Central memory CD4-positive, alpha-beta T cell (primary cell): ENCODE data around the gene MAP6.
A peak's percentile ranks its signal among the peaks of the same experiment; 100 is the strongest.
"Not testable (repeated sequence)": the region's sequence is repeated elsewhere in the genome, so short reads cannot be mapped to it uniquely, and the experiment has no call there.

Source experiments
- DNase-seq: peaks from one replicate; pipeline ENCODE4 v3.0.0; 2022
- total RNA-seq, 3 experiments: gene quantifications; one replicate each; lab custom pipeline; 2026; lab: John Stamatoyannopoulos, UW

Gene MAP6
- total RNA-seq: 0 reads per million in 3 experiments

- peak; percentile 3 for DNase-seq
Observed at GRCh38 chr11:75668451-75669297, at the start of gene MAP6. TSS of gene MAP6 (minus strand) at chr11:75669038. CDS start at chr11:75668369, 669 bp downstream.

- DNase-seq: no peak
Observed at GRCh38 chr11:75717608-75718418, 49.0 kb upstream of the MAP6 start, which contains the start of gene MOGAT2. TSS of gene MOGAT2 (plus strand) at chr11:75717838. CDS start at chr11:75717889, 51 bp downstream.

- no peak for DNase-seq
Observed at GRCh38 chr11:75716659-75717058, 47.8 kb upstream of the MAP6 start.

- DNase-seq: no peak
Observed at GRCh38 chr11:75715688-75716087, 46.9 kb upstream of the MAP6 start.

- no peak for DNase-seq
Observed at GRCh38 chr11:75714211-75714610, 45.4 kb upstream of the MAP6 start.

GRCh38 chr11:75706260-75706729, 37.5 kb upstream of the MAP6 start:
- peak; percentile 43 for DNase-seq

GRCh38 chr11:75705541-75705940, 36.7 kb upstream of the MAP6 start:
- DNase-seq: no peak

GRCh38 chr11:75703695-75704237, 34.9 kb upstream of the MAP6 start:
- no peak for DNase-seq

- no peak for DNase-seq
Observed at GRCh38 chr11:75700940-75701339, 32.1 kb upstream of the MAP6 start.

- no peak for DNase-seq
Observed at GRCh38 chr11:75697906-75698581, 29.2 kb upstream of the MAP6 start.

GRCh38 chr11:75691804-75692203, 23.0 kb upstream of the MAP6 start:
- DNase-seq: no peak

- no peak for DNase-seq
Observed at GRCh38 chr11:75689863-75690609, 21.2 kb upstream of the MAP6 start.

GRCh38 chr11:75683856-75684255, 15.0 kb upstream of the MAP6 start:
- not testable (repeated sequence) for DNase-seq

- no peak for DNase-seq
Observed at GRCh38 chr11:75679566-75679965, 10.7 kb upstream of the MAP6 start.

GRCh38 chr11:75678620-75679259, 9.9 kb upstream of the MAP6 start:
- no peak for DNase-seq

- DNase-seq: no peak
Observed at GRCh38 chr11:75677909-75678308, 9.1 kb upstream of the MAP6 start.

- DNase-seq: no peak
Observed at GRCh38 chr11:75677275-75677674, 8.4 kb upstream of the MAP6 start.

GRCh38 chr11:75673977-75674582, 5.2 kb upstream of the MAP6 start:
- no peak for DNase-seq

- no peak for DNase-seq
Observed at GRCh38 chr11:75667831-75668450, 897 bp downstream of the MAP6 start.

- DNase-seq: no peak
Observed at GRCh38 chr11:75667255-75667830, 1.5 kb downstream of the MAP6 start.
